Measurements from ENCODE around the gene ZNF384.

Gene ZNF384

DNA sequence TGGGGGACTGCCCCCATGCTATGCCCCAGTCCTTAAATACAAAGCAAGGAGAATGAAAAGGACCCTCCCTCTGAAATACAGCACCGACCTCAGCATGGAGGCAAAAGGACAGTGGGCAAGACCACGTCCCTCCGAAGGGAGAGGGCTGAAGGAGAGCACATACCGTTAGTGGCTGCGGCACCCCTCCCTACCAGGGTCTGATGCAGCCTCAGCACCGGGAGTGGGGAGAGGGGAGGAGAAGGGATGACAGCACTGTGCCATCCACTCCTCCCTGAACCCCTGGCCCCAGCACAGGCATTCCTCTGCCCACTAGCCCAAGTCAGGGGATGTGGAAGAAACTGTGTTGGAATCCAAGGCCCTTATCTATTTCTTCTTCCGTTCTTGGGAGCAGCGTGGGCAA lies 38.3 kb downstream of the ZNF384 start:
- DNase-seq, result no peak

DNA sequence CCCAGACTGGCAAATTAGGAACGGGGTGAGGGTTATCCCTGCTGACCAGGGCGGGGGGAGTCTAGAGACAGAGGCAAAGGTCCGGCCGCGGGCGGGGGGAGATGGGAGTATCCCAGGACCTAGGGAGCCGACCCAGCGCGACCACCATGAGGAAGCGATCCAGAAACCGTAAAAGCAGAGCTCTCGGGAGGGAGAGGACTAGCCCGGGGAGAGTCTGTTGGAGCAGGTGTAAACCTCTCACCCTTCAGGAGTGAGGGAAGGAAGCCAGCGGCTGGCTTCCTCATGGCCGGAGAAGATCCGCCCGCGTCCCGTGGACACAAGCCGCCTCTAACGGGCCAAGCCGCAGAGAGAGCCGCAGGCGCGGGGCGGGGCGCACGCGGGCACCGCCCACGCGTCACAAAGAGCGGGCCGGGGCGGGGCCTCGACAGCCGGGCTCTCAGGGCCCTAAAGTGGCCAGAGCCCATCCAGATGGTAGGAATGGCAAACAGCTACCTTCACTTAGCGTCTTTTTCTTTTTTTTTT lies 42.0 kb downstream of the ZNF384 start, which contains the start of gene ACRBP:
Gene ACRBP, minus strand, starts transcription at position 350 of the 522 bp plus-strand sequence. Its CDS starts 66 bp downstream, at position 284.
- no peak for DNase-seq

DNA sequence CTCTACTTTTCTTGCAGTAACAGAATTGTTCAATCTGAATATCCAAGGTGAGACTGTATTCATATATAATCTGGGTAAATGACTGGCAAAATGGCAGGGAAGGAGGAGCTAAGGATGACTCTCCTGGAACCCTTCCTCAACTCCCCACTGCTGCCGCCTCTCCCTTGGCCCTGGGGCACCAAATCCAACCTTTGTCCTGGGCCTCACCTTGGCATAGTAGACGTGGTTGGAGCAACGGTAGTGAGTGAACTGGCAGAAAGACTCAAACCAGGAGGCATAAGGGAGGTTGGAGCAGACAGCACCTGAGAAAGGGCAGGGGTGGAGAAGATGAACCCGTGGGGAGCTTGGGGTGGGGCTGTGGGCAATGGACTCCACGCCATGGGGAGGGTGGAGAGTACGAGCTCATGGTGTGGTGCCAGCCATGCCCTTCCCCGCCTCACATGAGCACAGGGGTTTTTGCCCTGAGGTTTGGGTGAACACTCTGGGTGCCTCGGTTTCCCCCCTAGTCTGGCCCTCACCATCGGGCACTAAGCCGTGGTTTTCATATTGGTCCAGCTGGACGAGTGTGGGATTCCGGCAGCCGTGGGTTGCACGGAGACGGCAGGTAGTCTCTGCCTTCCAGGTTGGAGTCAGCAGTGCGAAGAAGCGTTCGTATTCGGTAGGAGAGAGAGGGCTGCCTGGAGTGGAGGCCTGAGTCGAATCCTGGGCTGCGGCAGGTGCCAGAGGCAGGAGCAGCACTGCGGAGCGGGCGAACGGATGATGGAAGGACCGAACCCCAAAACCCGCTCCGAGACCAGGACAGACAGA lies 42.7 kb downstream of the ZNF384 start:
- no peak for DNase-seq

DNA sequence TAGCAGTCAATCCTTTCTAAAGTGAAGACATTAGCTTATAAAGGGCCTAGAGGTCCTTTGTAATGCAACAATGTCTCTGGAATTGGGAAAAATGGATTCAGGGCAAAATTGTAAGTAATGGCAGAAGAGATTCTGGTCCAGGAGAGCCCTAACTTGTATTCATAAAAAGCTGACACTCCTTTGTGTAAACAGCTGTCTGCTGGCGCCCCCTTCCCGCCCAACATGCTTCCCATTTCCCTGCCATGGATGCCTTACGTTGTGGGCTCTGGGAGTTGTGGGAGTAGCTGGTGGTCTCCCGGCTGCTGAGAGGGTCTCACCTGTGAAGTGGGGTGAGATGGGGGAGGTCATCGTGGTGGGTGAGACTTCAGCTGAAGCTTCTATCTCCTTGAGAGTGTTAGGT lies 44.3 kb downstream of the ZNF384 start:
- DNase-seq, result no peak

DNA sequence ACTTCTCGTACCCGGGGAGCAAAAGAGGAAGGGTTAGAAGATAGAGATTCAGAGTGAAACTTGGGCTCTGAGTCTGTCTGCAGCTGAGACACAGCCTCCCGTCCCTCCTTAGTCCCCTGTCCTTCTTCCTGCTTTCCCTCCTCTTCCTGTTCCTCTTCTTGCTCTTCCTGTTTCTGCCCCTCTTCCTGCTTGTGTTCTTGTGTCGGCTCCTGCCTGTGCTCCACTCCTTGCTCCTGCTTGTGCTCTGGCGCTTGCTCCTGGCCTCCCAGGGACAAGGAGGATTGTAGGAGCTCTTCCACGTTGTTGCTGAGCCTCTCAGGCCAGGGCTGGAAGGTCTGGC lies 44.9 kb downstream of the ZNF384 start:
- DNase-seq, result no peak

DNA sequence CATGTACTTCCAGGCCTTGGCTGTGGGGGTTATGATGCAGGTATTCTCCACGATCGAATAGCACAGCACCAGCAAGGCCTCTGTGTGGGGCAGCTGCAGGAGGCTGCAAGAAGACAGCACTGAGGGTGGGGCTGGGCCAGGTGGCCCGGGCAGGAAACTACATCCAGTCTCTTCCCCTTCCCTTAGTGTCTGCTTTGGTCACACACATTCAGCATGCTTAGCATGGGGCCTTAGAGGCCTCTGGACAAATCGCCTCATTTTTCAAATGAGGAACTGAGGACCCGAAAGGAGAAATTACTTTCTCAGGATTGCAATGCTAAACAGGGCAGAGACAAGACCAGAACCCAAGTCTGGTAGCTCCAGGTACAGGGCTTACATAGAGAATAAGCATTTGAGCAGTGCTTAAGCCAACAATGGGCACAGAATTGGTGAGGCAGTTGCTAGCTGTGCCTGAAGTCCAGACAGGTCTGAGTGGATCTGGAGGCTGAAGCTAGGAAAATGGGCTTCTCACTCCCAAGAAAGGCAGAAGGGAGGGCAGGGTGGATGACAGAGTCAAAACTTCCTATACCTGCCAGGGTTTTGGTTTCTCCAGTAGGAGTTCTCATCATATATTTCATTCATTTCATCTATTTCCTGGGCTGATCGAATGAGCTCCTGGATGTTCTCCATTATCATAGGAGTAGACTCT lies 45.5 kb downstream of the ZNF384 start:
- DNase-seq, result no peak

DNA sequence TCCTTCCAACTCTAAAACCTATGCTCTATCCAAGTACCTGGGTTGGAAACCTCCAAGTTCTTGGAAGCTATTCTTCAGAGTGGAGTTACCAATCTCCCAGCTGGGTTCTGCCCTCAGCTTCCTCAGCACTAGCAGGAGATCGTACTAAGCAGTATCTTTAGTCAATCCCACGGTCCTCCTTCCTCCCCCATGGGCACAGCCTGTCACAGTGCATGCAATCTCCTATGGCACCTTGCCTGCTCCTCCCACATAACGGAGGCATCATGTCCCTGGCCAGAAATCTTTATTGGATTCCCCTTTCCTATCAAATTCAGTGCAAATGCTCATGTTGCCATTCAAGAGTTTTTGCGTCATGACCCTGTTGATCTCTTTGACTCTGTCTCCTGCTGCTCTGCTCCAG lies 48.0 kb downstream of the ZNF384 start:
- DNase-seq, result no peak

DNA sequence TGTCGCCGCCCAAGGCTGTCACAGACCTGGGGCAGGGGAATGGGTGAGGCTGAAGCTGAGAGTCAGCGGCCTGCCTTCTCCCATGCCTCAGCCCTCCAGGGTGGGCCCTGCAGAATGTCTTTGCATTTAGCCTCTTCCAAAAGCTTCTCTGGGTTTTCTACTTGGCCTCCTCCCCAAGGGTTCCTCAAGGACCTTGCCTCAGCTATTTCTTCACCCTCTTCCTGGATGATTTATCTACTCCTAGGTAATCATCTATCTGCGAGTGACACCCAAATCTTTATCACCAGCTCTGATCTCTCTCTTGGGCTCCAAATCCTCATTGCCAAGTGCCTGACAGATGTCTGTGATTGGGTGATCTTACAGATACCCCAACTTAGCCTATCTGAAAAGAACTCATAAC lies 48.7 kb downstream of the ZNF384 start:
- DNase-seq, result no peak

DNA sequence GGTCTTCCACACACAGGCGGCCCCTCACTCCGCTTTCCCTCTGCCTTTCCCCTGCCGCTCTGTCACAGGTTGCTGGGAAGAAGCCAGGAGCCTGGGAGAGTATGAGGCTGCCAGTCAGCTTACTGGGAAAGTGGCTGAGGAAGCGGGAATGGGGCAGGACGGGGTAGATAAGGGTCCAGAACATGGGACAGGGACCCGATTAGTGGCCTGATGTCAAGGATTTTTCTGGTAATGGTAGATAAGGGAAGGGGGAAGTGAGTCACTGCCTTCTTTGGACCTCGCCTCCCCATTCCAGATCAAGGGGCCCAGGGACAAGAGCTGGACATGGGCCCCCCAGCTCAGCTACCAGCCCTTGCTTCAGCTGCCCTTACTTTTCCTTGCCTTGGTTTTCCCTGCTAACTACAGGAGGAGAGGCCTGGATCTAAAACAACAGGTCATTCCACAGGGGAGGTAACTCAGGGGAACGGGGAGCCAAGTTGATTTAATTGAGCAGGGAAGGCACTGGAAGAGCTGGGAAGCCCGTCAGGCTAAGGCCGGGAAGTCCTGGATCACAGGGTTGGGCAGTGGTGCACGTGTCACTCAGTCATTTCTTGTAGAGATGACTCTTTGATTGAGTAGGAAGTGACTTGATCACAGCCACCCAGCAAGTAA lies 49.9 kb downstream of the ZNF384 start:
- DNase-seq, result no peak

DNA sequence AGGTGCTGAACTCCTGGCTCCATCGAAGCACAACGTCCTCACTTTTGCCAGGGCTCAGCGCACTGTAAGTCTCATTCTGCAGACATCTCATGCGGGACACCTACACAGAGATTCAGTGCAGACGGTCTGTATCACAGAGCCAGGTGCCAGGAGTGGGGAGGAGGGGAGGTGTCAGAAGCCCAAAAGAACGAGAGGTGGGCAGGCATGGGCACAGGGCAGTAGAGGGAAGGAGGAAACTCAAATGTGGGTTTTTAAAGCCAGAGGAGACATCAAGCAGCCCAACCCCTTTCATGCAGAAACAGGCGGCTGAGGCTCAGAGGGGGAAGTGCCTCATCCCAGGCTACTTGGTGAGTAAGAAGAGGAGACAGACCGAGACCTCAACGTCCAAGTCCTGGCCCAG lies 50.9 kb downstream of the ZNF384 start:
- no peak for DNase-seq

DNA sequence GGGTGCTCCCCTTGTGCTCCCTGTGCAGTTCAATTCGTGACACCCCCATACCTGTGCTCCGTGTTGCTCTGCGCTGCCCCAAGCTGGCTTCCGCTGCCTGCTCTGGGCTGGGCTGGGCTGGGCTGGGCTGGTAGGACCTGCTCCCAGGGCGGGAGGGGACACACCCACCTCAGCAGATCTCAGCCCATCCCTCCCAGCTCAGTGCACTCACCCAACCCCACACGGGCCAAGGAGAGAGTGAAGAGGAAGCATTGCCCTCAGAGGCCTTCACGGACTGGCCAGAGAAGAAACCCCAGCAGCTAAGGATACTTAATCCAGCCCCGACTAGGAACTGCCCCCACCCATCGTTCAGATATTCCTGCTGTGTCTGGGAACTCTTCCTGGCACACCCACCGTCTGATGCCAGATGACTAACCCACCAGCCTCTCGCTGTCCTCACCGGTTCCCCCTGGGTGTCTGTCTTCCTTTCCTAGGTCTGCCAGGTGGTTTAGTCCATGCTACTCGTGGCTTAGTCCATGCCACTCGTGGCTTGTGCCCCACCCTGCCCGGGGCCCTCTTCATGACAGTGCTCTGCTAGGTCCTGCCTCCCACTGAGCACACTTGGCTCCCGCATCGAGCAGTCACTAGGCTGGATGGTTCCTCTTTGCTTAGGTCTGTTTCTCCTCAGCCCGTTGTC lies 53.2 kb downstream of the ZNF384 start, which contains the start of gene LPAR5:
Gene LPAR5, minus strand, starts transcription at position 104 of the 676 bp plus-strand sequence. CDS start 14,711 bp downstream, outside the sequence.
- no peak for DNase-seq

DNA sequence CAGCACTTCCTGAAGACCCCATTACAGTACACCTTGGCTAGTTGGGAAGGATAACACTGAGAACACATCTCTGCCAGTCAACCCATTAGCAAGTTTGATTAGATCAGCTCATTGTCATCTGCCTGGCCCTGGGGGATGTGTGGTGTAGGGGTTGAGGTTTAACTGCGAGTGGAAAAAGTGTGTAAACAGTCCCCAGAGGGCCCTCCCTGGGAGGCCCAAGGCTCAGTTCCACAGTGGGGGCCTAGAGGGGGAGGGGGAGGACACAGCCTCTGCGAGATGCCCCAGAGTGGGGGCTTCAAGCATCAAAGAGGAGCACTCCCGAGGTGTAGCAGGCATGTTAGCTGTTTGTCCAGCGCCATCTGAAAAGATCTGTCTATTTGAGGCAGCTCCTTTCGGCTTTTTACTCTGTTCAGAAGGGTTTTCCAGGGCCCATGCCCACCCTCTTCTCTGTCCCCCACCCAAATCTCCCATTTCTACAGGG lies 53.8 kb downstream of the ZNF384 start:
- DNase-seq, result no peak

DNA sequence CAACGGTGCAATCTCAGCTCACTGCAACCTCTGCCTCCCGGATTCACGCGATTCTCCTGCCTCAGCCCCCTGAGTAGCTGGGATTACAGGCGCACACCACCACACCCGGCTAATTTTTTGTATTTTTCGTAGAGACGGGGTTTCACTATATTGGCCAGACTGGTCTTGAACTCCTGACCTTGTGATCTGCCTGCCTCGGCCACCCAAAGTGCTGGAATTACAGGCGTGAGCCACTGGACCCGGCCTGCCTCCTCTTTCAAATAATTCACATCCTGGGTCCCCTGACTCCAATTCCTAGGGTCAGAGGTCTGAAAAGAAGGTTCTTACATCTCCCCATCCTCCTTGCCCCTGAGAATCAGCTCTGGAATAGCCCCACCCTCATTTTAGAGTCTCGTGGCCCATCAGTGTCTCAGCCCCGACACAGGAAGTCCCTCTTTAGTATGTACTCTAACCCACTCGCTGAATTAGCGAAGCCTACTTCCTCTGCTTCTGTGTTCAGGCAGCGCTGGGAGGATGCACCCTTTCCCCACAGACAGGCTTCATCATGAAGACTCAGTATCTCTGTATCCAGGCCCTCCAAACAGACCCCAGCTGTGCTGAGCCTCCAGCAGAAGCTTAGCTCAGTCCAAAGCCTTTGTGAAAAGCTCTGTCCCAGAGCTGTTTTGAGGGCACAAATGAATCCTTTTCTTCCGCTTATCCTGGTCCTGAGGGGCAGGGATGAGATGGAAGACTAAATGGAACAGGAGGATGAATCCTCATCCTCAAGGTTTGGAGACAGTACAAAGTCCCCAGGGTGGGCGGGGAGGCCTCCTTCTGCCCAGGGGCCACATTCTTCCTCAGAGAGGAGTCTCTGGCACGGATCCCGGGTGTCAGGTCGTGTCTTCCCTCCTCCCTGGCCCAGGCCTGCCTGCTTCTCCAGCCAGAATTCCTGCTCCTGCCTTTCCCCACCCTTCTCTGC lies 56.9 kb downstream of the ZNF384 start:
- no peak for DNase-seq

DNA sequence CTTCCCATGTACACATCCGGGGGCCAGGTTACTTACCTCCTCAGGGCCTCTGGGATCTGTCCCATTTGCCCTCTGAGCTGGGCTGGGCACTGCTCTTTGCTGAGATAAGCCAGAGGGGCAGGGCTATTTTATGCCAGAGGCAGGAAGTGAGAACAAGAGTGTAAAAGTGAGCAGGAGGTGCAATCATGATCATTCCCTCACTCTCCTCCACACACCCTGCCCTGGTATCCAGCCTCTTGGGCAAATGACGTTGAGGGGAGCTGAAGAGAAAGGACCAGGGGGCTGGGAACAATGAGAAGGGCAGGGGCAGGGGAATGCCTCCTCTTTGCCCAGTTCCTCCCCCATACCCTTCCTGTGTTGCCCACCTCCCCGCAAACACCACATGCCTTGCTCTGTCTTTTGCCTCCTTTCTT lies 57.6 kb downstream of the ZNF384 start:
- no peak for DNase-seq

DNA sequence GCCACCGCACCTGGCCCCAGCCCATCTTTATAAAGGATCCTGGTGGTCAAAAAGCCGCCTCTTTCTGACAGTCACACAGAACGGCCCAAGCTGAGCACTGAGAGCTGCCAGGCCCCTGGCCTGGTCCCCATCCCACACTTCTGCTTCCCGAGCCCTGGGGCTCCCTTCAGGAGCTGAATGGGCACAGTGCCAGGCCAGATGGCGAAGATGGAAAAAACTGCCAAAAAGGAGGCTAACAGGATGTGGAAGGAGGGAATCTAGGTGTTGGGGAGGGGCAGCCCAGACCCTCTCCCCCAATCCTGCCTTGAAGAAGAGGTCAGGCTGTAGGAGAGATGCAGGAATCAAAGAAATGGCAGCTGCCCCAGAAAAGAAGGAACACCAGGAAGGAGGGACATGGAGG lies 58.4 kb downstream of the ZNF384 start:
- no peak for DNase-seq

DNA sequence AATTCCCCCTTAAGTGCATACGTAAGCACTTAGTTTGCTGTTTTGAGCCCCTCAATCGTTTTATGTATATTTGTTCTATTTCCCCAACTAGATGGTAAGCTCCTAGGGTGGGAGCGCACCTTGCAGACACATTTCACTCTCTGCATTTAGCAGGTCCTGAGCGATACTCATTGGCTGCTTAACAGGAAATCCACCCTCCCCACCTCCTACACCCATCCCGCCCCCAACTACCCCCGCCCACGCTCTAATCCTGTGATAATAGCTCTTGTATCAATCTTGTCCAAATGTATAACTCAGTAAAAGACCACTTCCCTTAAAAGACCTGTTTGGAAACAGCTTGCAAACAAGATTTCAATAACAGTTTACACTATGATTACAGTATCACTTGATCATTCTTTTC lies 61.6 kb downstream of the ZNF384 start:
- DNase-seq, result no peak

DNA sequence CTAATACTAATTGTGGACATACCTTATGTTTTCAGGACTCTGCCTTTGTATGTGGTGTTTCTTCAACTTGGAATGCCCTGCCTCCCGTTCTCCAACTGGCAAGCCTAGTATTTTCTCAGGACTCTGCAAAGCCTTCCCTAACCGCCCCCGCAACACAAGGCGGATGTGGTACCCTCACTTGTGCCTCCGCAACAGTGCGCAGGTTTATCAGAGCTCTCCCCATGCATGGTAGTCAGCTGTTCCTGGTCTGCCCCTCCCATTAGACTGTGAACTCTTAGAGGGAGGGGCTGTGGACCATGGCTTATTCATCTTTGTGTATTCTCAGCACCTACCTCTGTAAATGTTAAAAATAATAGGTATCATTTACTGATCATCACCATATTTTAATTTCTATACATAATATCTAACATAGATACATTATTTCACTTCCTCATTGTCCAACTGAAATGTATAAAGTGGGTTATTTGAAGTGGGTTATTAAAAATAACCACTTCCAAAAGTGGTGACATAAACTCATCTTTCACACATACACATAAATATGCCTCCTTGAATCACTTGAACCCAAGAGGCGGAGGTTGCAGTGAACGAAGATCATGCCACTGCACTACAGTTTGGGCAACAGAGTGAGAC lies 62.4 kb downstream of the ZNF384 start:
- DNase-seq, result no peak

DNA sequence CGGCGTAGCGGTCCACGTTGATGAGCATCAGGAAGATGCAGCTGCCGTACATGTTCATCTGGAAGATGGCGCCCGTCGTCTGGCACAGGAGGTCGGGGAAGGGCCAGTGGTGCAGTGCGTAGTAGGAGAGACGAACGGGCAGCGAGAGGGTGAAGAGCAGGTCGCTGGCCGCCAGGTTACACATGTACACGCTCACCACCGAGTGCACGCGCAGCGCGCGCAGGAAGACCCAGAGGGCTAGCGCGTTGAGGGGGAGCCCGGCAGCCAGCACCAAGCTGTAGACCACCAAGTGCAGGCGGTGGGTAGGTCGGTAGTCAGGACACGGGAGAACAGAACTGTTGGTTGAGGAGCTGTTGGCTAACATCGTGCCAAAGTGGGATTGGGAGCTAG lies 68.3 kb downstream of the ZNF384 start:
- DNase-seq, result no peak

DNA sequence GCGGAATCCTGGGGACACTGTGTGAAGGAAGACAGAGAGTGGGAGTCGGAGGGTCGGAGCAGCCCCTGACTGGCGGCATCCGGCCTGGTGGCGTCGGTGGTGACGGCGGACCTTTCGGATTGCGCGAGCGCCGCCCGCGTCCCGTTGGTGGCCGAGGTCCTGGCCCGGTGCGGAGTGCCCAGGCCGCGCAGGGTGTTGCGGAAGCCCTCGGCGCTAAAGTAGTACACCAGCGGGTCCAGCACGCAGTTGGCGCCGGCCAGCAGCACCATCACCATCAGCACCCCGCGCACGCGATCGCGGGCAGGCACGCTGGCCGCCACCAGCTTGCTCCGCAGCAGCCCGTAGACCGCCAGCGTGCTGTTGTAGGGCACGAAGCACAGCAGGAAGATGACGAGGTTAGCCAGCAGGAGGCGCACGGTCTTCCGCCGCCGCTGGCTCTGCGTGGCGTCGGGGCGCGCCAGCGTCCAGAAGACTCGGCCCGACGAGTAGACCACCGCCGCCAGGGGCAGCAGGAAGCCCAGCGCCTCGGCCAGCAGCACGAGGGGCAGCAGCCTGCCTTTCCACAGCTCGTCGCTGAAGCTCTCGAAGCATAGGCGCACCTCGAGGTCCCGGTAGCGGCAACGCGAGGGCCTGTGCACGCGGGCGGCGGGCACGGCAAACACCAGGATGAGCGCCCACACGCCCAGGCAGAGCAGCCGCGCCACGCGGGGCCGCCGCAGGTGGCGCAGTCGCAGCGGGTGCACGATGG lies 68.9 kb downstream of the ZNF384 start:
- DNase-seq, result no peak

DNA sequence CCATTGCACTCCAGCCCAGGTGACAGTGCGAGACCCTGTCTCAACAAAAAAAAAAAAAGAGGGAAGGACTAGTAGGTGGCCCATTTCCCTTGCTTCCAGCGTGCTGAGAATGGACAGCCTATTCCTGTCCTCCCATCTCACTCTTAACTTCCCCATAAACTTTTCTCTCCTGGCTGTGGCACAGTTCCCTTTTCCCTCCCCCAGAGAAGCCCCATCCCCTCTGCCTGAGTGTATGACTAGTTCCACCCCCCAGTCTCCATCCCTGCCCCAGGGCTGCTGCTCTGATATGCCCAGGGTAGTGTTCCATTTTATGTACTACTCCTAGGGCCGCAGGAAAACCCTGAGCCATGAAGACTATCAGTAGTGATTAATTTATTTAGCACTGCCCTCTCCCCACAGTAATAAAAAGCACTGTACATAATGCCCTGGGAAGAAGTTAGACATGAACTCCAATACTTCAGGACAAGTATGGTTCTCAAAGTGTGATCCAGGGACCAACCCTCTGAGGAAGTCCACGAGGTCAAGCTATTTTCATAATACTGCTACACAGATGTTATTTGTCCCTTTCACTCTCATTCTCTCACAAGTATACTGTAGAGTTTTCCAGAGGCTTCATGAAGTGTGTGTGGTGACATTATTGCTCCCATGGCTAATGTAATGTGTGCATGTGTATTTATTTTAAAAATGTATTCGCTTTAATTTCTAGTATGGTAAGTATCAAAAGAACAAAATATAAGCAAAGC lies 70.5 kb downstream of the ZNF384 start:
- no peak for DNase-seq
